ENCODE data around the gene METTL24. TPM values are rescaled to one million over a fixed set of nuclear protein-coding genes. Genes with fewer than 3 reads are reported as not detected.

METTL24 gene
- total and polyA plus RNA-seq, 2 of the 13 experiments (the other 11 are each of a cell fraction or from before 2014, with no cell fraction given), result not detected

- H3K27me3 ChIP-seq (ENCODE audit: control insufficient read depth in 1 of 2, insufficient read depth in 2 of 2, low read length in 2 of 2), result no peaks in the 10 kb centered on the region
- 96% methylated on average over 4 of the region's 4 CpGs for WGBS (ENCODE audit: low lambda C conversion rate)
- ATAC-seq (no peak), FAIRE-seq (no peak), DNase-seq (ENCODE audit: low spot score) (no peak)
- H3K27ac ChIP-seq (ENCODE audit: extremely low read length, insufficient read depth, low read length), result no peak overlapping the region
- no peak overlapping the region for H3K4me3 ChIP-seq (replicated peaks in 1 of 3; ENCODE audit: insufficient read depth in 1 of 3, low read depth in 2 of 3, low read length in 3 of 3)
- H3K9ac ChIP-seq (ENCODE audit: insufficient read depth, low read depth, low read length), result no peak overlapping the region
- peaks cover 12% of the 10 kb centered on the region for H3K79me2 ChIP-seq (ENCODE audit: insufficient read depth, low read length)
- in situ Hi-C loops (cut with HindIII; ENCODE audit: extremely low pct_ligation_motif_present, low pct_unique_long_range_greater_than_20kb), result no loop called here
- no peak overlapping the region for H2AFZ ChIP-seq (ENCODE audit: low read length)
- H3K4me2 ChIP-seq (ENCODE audit: low read depth, low read length), result no peak overlapping the region
- TF ChIP-seq CEBPB (IDR thresholded peaks at IDR 0.05; ENCODE audit: borderline replicate concordance, low read depth, low read length) (peak; percentile 61), ZNF740 (CRISPR knock-in tag; IDR thresholded peaks at IDR 0.05) (no peak)
- no peaks in the 10 kb centered on the region for H3K4me1 ChIP-seq (ENCODE audit: insufficient read depth, low read length)
- BruUV-seq (replicated peaks), result TSS peak; percentile 26
- H3K36me3 ChIP-seq (replicated peaks in 1 of 2; ENCODE audit: control insufficient read depth in 1 of 2, insufficient read depth in 2 of 2, low read length in 2 of 2), result peaks cover 0 to 19% of the 10 kb centered on the region in 2 experiments; a peak in 3 of 5 replicates
- ChIA-PET CTCF (ENCODE audit: low intra/inter-chr PET ratio, low total read pairs) (no interaction called here), POLR2A (no interaction called here)
- H4K20me1 ChIP-seq (ENCODE audit: insufficient read depth, low read length), result no peaks in the 10 kb centered on the region
- no peaks in the 10 kb centered on the region for H3K9me3 ChIP-seq (ENCODE audit: low read length)
- intact Hi-C loops (cut with micrococcal nuclease; ENCODE audit: unreplicated experiment), result no loop called here
Observed at GRCh38 chr6:110195639-110196038, 162.5 kb downstream of the METTL24 start.

Other genes with a start within 250 kb of the METTL24 start
- gene WASF1, start 178.7 kb downstream of the METTL24 start, total RNA-seq (2016; rRNA removed; fragmentation: Illumina TruSeq; extraction: Trizol), result 8.5 and 10.3 TPM in 2 replicates
- 13.2 and 17.3 TPM in 2 replicates for gene WASF1, start 178.7 kb downstream of the METTL24 start, polyA plus RNA-seq (2011; rRNA removed)
- gene CDC40, start 177.9 kb downstream of the METTL24 start, total RNA-seq (2016; rRNA removed; fragmentation: Illumina TruSeq; extraction: Trizol), result 21.5 and 36.2 TPM in 2 replicates
- gene CDC40, start 177.9 kb downstream of the METTL24 start, polyA plus RNA-seq (2011; rRNA removed), result 7.9 and 11.4 TPM in 2 replicates
- 10.3 and 14.6 TPM in 2 replicates for gene DDO, start 57.2 kb upstream of the METTL24 start, total RNA-seq (2016; rRNA removed; fragmentation: Illumina TruSeq; extraction: Trizol)
- 6.1 and 6.4 TPM in 2 replicates for gene DDO, start 57.2 kb upstream of the METTL24 start, polyA plus RNA-seq (2011; rRNA removed)
- gene SLC22A16, start 118.3 kb upstream of the METTL24 start, total RNA-seq (2016; rRNA removed; fragmentation: Illumina TruSeq; extraction: Trizol), result not detected in 2 replicates
- 0.04 and 0.16 TPM in 2 replicates for gene SLC22A16, start 118.3 kb upstream of the METTL24 start, polyA plus RNA-seq (2011; rRNA removed)

Data from HepG2 (cell line).